ENCODE measurements around the gene NEURL1B.
A peak's percentile ranks its signal among the peaks of the same experiment; 100 is the strongest.
"Not testable (repeated sequence)": the region's sequence is repeated elsewhere in the genome, so short reads cannot be mapped to it uniquely, and the experiment has no call there.

NEURL1B gene

GRCh38 chr5:172640822-172641358 lies at the start of gene NEURL1B:
NEURL1B (plus strand) TSS chr5:172641263; CDS start chr5:172641407, 144 bp downstream.
- peak; percentile 94 for DNase-seq (ENCODE audit: low spot score)

GRCh38 chr5:172591636-172592035 lies 49.4 kb upstream of the NEURL1B start:
- DNase-seq (ENCODE audit: low spot score), result no peak

GRCh38 chr5:172592881-172593280 lies 48.2 kb upstream of the NEURL1B start:
- DNase-seq (ENCODE audit: low spot score), result no peak

GRCh38 chr5:172593306-172593705 lies 47.8 kb upstream of the NEURL1B start:
- DNase-seq (ENCODE audit: low spot score), result no peak

GRCh38 chr5:172593721-172594235 lies 47.3 kb upstream of the NEURL1B start:
- no peak for DNase-seq (ENCODE audit: low spot score)

GRCh38 chr5:172594431-172594830 lies 46.6 kb upstream of the NEURL1B start:
- no peak for DNase-seq (ENCODE audit: low spot score)

- no peak for DNase-seq (ENCODE audit: low spot score)
Observed at GRCh38 chr5:172594867-172595466, 46.1 kb upstream of the NEURL1B start.

GRCh38 chr5:172595596-172596455 lies 45.2 kb upstream of the NEURL1B start:
- DNase-seq (ENCODE audit: low spot score), result no peak

- no peak for DNase-seq (ENCODE audit: low spot score)
Observed at GRCh38 chr5:172596638-172597231, 44.3 kb upstream of the NEURL1B start.

GRCh38 chr5:172597755-172598155 lies 43.3 kb upstream of the NEURL1B start:
- no peak for DNase-seq (ENCODE audit: low spot score)

- no peak for DNase-seq (ENCODE audit: low spot score)
Observed at GRCh38 chr5:172598251-172599203, 42.5 kb upstream of the NEURL1B start.

- DNase-seq (ENCODE audit: low spot score), result no peak
Observed at GRCh38 chr5:172599204-172599567, 41.9 kb upstream of the NEURL1B start.

GRCh38 chr5:172600571-172600970 lies 40.5 kb upstream of the NEURL1B start:
- no peak for DNase-seq (ENCODE audit: low spot score)

GRCh38 chr5:172601576-172601975 lies 39.5 kb upstream of the NEURL1B start:
- DNase-seq (ENCODE audit: low spot score), result not testable (repeated sequence)

GRCh38 chr5:172602783-172603231 lies 38.3 kb upstream of the NEURL1B start:
- no peak for DNase-seq (ENCODE audit: low spot score)

GRCh38 chr5:172603251-172603806 lies 37.7 kb upstream of the NEURL1B start:
- no peak for DNase-seq (ENCODE audit: low spot score)

- no peak for DNase-seq (ENCODE audit: low spot score)
Observed at GRCh38 chr5:172605466-172605865, 35.6 kb upstream of the NEURL1B start.

GRCh38 chr5:172606156-172606785 lies 34.8 kb upstream of the NEURL1B start:
- DNase-seq (ENCODE audit: low spot score), result no peak

GRCh38 chr5:172607213-172607793 lies 33.8 kb upstream of the NEURL1B start:
- no peak for DNase-seq (ENCODE audit: low spot score)

GRCh38 chr5:172608773-172609172 lies 32.3 kb upstream of the NEURL1B start:
- no peak for DNase-seq (ENCODE audit: low spot score)
